Thymus (tissue), 14 donors: ENCODE results near the gene OXCT1. TPM values are rescaled to one million over a fixed set of nuclear protein-coding genes. Genes with fewer than 3 reads are reported as not detected.

Source experiments
- DNase-seq, 9 donors: peaks; one replicate each; pipeline ENCODE4 v3.0.0-alpha.2; 2013; ENCODE audit warnings: low spot score in 9 of 9, low read depth in 6 of 9, missing footprints in 1 of 9
- H3K27ac ChIP-seq, 2 donors: one replicate each; pipeline ENCODE4 v1.5.1; 2013; ENCODE audit warnings: control low read depth in 1 of 2, low read depth in 1 of 2, low read length in 1 of 2, mild to moderate bottlenecking in 1 of 2, moderate library complexity in 1 of 2
- H3K27me3 ChIP-seq, 2 donors: one replicate each; pipeline ENCODE4 v1.5.1; 2013; ENCODE audit warnings: low read length in 1 of 2; ENCODE audit not compliant: control insufficient read depth in 2 of 2, insufficient read depth in 1 of 2
- H3K36me3 ChIP-seq, 2 donors: one replicate each; pipeline ENCODE4 v1.5.1; 2013; ENCODE audit warnings: low read length in 1 of 2, mild to moderate bottlenecking in 1 of 2, moderate library complexity in 1 of 2; ENCODE audit not compliant: control insufficient read depth in 2 of 2, insufficient read depth in 2 of 2
- H3K4me1 ChIP-seq, 2 donors: one replicate each; pipeline ENCODE4 v1.5.1; 2013; ENCODE audit warnings: low read length in 2 of 2; ENCODE audit not compliant: control insufficient read depth in 2 of 2, insufficient read depth in 2 of 2
- H3K4me3 ChIP-seq, 2 donors: one replicate each; pipeline ENCODE4 v1.5.1; 2013; ENCODE audit warnings: low read length in 2 of 2, control low read depth in 1 of 2, mild to moderate bottlenecking in 1 of 2
- H3K9me3 ChIP-seq, 2 donors: one replicate each; pipeline ENCODE4 v1.5.1; 2013; ENCODE audit warnings: low read length in 1 of 2, mild to moderate bottlenecking in 1 of 2; ENCODE audit not compliant: control insufficient read depth in 2 of 2, insufficient read depth in 1 of 2
- WGBS: extraction: QIAGEN DNeasy Blood & Tissue Kit; methylation state at CpG from one replicate; pipeline ENCODE4 v1.1.7; 2013; 5-methylcytosine and 5-hydroxymethylcytosine counted together
- long read RNA-seq, 10 donors: transcript quantifications; one replicate each; lab custom pipeline, GENCODE V29; 2026
- polyA plus RNA-seq: library from polyadenylated mRNA; stranded (reverse); fragments of 200-250 nt; gene quantifications from one replicate; pipeline ENCODE4 v1.2.3, GENCODE V29; 2013
- total RNA-seq: library from RNA; stranded (reverse); fragments of 120-200 nt; gene quantifications from one replicate; pipeline ENCODE4 v1.2.4, GENCODE V29; 2013
- donor health status: healthy.

OXCT1 gene
- total RNA-seq (56.0 TPM), polyA plus RNA-seq (44.1 TPM)
- long read RNA-seq, donor 1, partial matches to known transcripts: 0 of 4 reads
- long read RNA-seq, donor 1, other reads (novel, unspliced or antisense): 0 of 4 reads
- long read RNA-seq, donor 2: 0 reads
- long read RNA-seq, donor 3, transcript OXCT1-203 (5 exons, 596 nt): minor isoform, 11 of 70 reads
- long read RNA-seq, donor 3, transcript OXCT1-201 (17 exons, 3,388 nt): major isoform, 30 of 70 reads
- long read RNA-seq, donor 3, partial matches to known transcripts: 26 of 70 reads
- long read RNA-seq, donor 3, other reads (novel, unspliced or antisense): 0 of 70 reads
- long read RNA-seq, donor 4, transcript OXCT1-202 (2 exons, 364 nt): minor isoform, 7 of 20 reads
- long read RNA-seq, donor 4, transcript OXCT1-201 (17 exons, 3,388 nt): major isoform, 9 of 20 reads
- long read RNA-seq, donor 4, partial matches to known transcripts: 0 of 20 reads
- long read RNA-seq, donor 4, other reads (novel, unspliced or antisense): 0 of 20 reads
- long read RNA-seq, donor 5, transcript OXCT1-201 (17 exons, 3,388 nt): major isoform, 25 of 51 reads
- long read RNA-seq, donor 5, transcript OXCT1-203 (5 exons, 596 nt): minor isoform, 9 of 51 reads
- long read RNA-seq, donor 5, partial matches to known transcripts: 13 of 51 reads
- long read RNA-seq, donor 5, other reads (novel, unspliced or antisense): 0 of 51 reads
- long read RNA-seq, donor 6, transcript OXCT1-203 (5 exons, 596 nt): minor isoform, 17 of 40 reads
- long read RNA-seq, donor 6, transcript OXCT1-201 (17 exons, 3,388 nt): major isoform, 18 of 40 reads
- long read RNA-seq, donor 6, partial matches to known transcripts: 5 of 40 reads
- long read RNA-seq, donor 6, other reads (novel, unspliced or antisense): 0 of 40 reads
- long read RNA-seq, donor 7, transcript OXCT1-201 (17 exons, 3,388 nt): major isoform, 23 of 44 reads
- long read RNA-seq, donor 7, partial matches to known transcripts: 16 of 44 reads
- long read RNA-seq, donor 7, other reads (novel, unspliced or antisense): 0 of 44 reads
- long read RNA-seq, donor 8, transcript OXCT1-201 (17 exons, 3,388 nt): major isoform, 6 of 15 reads
- long read RNA-seq, donor 8, partial matches to known transcripts: 5 of 15 reads
- long read RNA-seq, donor 8, other reads (novel, unspliced or antisense): 0 of 15 reads
- long read RNA-seq, donor 9, transcript OXCT1-201 (17 exons, 3,388 nt): major isoform, 21 of 27 reads
- long read RNA-seq, donor 9, partial matches to known transcripts: 0 of 27 reads
- long read RNA-seq, donor 9, other reads (novel, unspliced or antisense): 0 of 27 reads
- long read RNA-seq, donor 10, transcript OXCT1-201 (17 exons, 3,388 nt): major isoform, 12 of 29 reads
- long read RNA-seq, donor 10, partial matches to known transcripts: 12 of 29 reads
- long read RNA-seq, donor 10, other reads (novel, unspliced or antisense): 0 of 29 reads

GRCh38 chr5:41869724-41870626, at the start of gene OXCT1:
OXCT1 (minus strand) TSS chr5:41870425; CDS start chr5:41870358, 67 bp downstream.
- Histone ChIP-seq H3K4me3 (peak within 1 kb of the TSS; percentile 84 to 99), H3K36me3 (peaks cover 0 to 3% of the 10 kb centered on the region in 2 donors), H3K27me3 (no peaks in the 10 kb centered on the region), H3K4me1 (peaks cover 14 to 23% of the 10 kb centered on the region in 2 donors), H3K27ac (peak within 1 kb of the TSS; percentile 82 to 88), H3K9me3 (no peaks in the 10 kb centered on the region)
- under 1% methylated on average over 82 of the region's 82 CpGs for WGBS
- peak; percentile 69 to 95 (median 83) for DNase-seq

- 96% methylated on average over 2 of the region's 2 CpGs for WGBS
- Histone ChIP-seq H3K4me3 (no peak overlapping the region), H3K9me3 (no peaks in the 10 kb centered on the region), H3K27me3 (no peaks in the 10 kb centered on the region), H3K27ac (no peak overlapping the region), H3K4me1 (no peaks in the 10 kb centered on the region), H3K36me3 (peaks cover 14 to 61% of the 10 kb centered on the region in 2 donors)
- DNase-seq: no peak
These were observed 47.9 kb upstream of the OXCT1 start for GRCh38 chr5:41918105-41918504.

- Histone ChIP-seq H3K9me3 (no peaks in the 10 kb centered on the region), H3K27me3 (no peaks in the 10 kb centered on the region), H3K4me3 (no peak overlapping the region), H3K36me3 (peaks cover 11 to 41% of the 10 kb centered on the region in 2 donors), H3K4me1 (peaks cover 5 to 6% of the 10 kb centered on the region in 2 donors), H3K27ac (no peak overlapping the region)
- no peak for DNase-seq
- WGBS: 98% methylated on average over 4 of the region's 4 CpGs
These were observed 38.3 kb upstream of the OXCT1 start for GRCh38 chr5:41908374-41909079.

- no peaks in the 10 kb centered on the region for H3K27me3 ChIP-seq
- no peak overlapping the region for H3K27ac ChIP-seq
- H3K4me3 ChIP-seq: no peak overlapping the region
- WGBS: 97% methylated on average over 2 of the region's 2 CpGs
- H3K36me3 ChIP-seq: peaks cover 3 to 25% of the 10 kb centered on the region in 2 donors
- no peak for DNase-seq
- no peaks in the 10 kb centered on the region for H3K9me3 ChIP-seq
- H3K4me1 ChIP-seq: peaks cover 8 to 9% of the 10 kb centered on the region in 2 donors
These were observed 35.9 kb upstream of the OXCT1 start for GRCh38 chr5:41906151-41906550.

GRCh38 chr5:41903892-41904799, 33.9 kb upstream of the OXCT1 start, which contains the start of gene RIMOC1:
RIMOC1 (plus strand) TSS chr5:41904344; CDS start chr5:41904368, 24 bp downstream.
- H3K9me3 ChIP-seq: no peaks in the 10 kb centered on the region
- peak within 1 kb of the TSS; percentile 93 to 94 for H3K27ac ChIP-seq
- H3K27me3 ChIP-seq: no peaks in the 10 kb centered on the region
- peak within 1 kb of the TSS; percentile 85 to 95 for H3K4me3 ChIP-seq
- WGBS: under 1% methylated on average over 55 of the region's 55 CpGs
- peaks cover 0 to 14% of the 10 kb centered on the region in 2 donors for H3K36me3 ChIP-seq
- H3K4me1 ChIP-seq: peaks cover 8 to 9% of the 10 kb centered on the region in 2 donors
- peak; percentile 85 to 97 (median 93) for DNase-seq

- no peaks in the 10 kb centered on the region for H3K27me3 ChIP-seq
- WGBS: 49% methylated on average over 8 of the region's 8 CpGs
- no peaks in the 10 kb centered on the region for H3K9me3 ChIP-seq
- H3K4me1 ChIP-seq: peaks cover 8 to 9% of the 10 kb centered on the region in 2 donors
- H3K27ac ChIP-seq: peak overlapping the region; percentile 83 to 93
- peak overlapping the region; percentile 85 to 95 for H3K4me3 ChIP-seq
- DNase-seq: peak in 1 of 9 donors; percentile 2
- H3K36me3 ChIP-seq: peaks cover 0 to 7% of the 10 kb centered on the region in 2 donors
These were observed 33.2 kb upstream of the OXCT1 start for GRCh38 chr5:41903382-41903891.

- H3K27ac ChIP-seq: no peak overlapping the region
- H3K36me3 ChIP-seq: no peaks in the 10 kb centered on the region
- peaks cover 0 to 23% of the 10 kb centered on the region in 2 donors for H3K27me3 ChIP-seq
- DNase-seq: no peak
- H3K4me1 ChIP-seq: no peaks in the 10 kb centered on the region
- no peaks in the 10 kb centered on the region for H3K9me3 ChIP-seq
- H3K4me3 ChIP-seq: no peak overlapping the region
- 18% methylated on average over 2 of the region's 2 CpGs for WGBS
These were observed 26.0 kb upstream of the OXCT1 start for GRCh38 chr5:41896230-41896629.
